A549 (cell line): Measurements from ENCODE around the gene LIMD2. TPM values are rescaled to one million over a fixed set of nuclear protein-coding genes. Genes with fewer than 3 reads are reported as not detected.

Experiments
- polyA plus RNA-seq, 4 experiments: library from polyadenylated mRNA; depleted of rRNA in 3 of 4; stranded (reverse); fragments of >200 nt; fragmentation: RNase III in 1 of 4; extraction: RNeasy Plus Mini Kit Qiagen cat#74134 plus additional on column Dnase treatment in 1 of 4; gene quantifications; 2 replicates in 3 of 4; 3 replicates in 1 of 4; pipeline ENCODE4 v1.2.3, GENCODE V29; 2011 to 2017

The LIMD2 gene
- polyA plus RNA-seq, 2 of the 4 experiments (the other 2 are of a cell fraction): 6.0 to 14.5 TPM

Other genes starting within 250 kb of the LIMD2 start
- gene ACE, start 223.1 kb downstream of the LIMD2 start, polyA plus RNA-seq (2011; rRNA removed): 0.22 and 0.38 TPM in 2 replicates
- gene ACE, start 223.1 kb downstream of the LIMD2 start, polyA plus RNA-seq (2017; fragmentation: RNase III; extraction: RNeasy Plus Mini Kit Qiagen cat#74134 plus additional on column Dnase treatment): 0.31 to 0.52 TPM (median 0.32 TPM) in 3 replicates
- gene KCNH6, start 176.8 kb downstream of the LIMD2 start, polyA plus RNA-seq (2011; rRNA removed): not detected in 2 replicates
- gene KCNH6, start 176.8 kb downstream of the LIMD2 start, polyA plus RNA-seq (2017; fragmentation: RNase III; extraction: RNeasy Plus Mini Kit Qiagen cat#74134 plus additional on column Dnase treatment): not detected in 3 replicates
- gene DCAF7, start 149.6 kb downstream of the LIMD2 start, polyA plus RNA-seq (2011; rRNA removed): 48.7 and 51.4 TPM in 2 replicates
- gene DCAF7, start 149.6 kb downstream of the LIMD2 start, polyA plus RNA-seq (2017; fragmentation: RNase III; extraction: RNeasy Plus Mini Kit Qiagen cat#74134 plus additional on column Dnase treatment): 35.7 to 37.9 TPM (median 35.9 TPM) in 3 replicates
- 38.0 and 49.9 TPM in 2 replicates for gene TACO1, start 99.2 kb downstream of the LIMD2 start, polyA plus RNA-seq (2011; rRNA removed)
- 47.1 to 49.2 TPM (median 49.1 TPM) in 3 replicates for gene TACO1, start 99.2 kb downstream of the LIMD2 start, polyA plus RNA-seq (2017; fragmentation: RNase III; extraction: RNeasy Plus Mini Kit Qiagen cat#74134 plus additional on column Dnase treatment)
- 10.8 and 12.6 TPM in 2 replicates for gene MAP3K3, start 77.7 kb downstream of the LIMD2 start, polyA plus RNA-seq (2011; rRNA removed)
- 10.9 to 12.6 TPM (median 11.2 TPM) in 3 replicates for gene MAP3K3, start 77.7 kb downstream of the LIMD2 start, polyA plus RNA-seq (2017; fragmentation: RNase III; extraction: RNeasy Plus Mini Kit Qiagen cat#74134 plus additional on column Dnase treatment)
- gene STRADA, start 41.7 kb upstream of the LIMD2 start, polyA plus RNA-seq (2011; rRNA removed): 33.0 and 42.7 TPM in 2 replicates
- gene STRADA, start 41.7 kb upstream of the LIMD2 start, polyA plus RNA-seq (2017; fragmentation: RNase III; extraction: RNeasy Plus Mini Kit Qiagen cat#74134 plus additional on column Dnase treatment): 26.3 to 30.3 TPM (median 27.5 TPM) in 3 replicates
- 135 and 163 TPM in 2 replicates for gene CCDC47, start 73.5 kb upstream of the LIMD2 start, polyA plus RNA-seq (2011; rRNA removed)
- gene CCDC47, start 73.5 kb upstream of the LIMD2 start, polyA plus RNA-seq (2017; fragmentation: RNase III; extraction: RNeasy Plus Mini Kit Qiagen cat#74134 plus additional on column Dnase treatment): 136 to 141 TPM (median 139 TPM) in 3 replicates
- gene DDX42, start 74.0 kb upstream of the LIMD2 start, polyA plus RNA-seq (2011; rRNA removed): 249 and 262 TPM in 2 replicates
- gene DDX42, start 74.0 kb upstream of the LIMD2 start, polyA plus RNA-seq (2017; fragmentation: RNase III; extraction: RNeasy Plus Mini Kit Qiagen cat#74134 plus additional on column Dnase treatment): 124 to 137 TPM (median 126 TPM) in 3 replicates
- 222 and 303 TPM in 2 replicates for gene PSMC5, start 127.3 kb upstream of the LIMD2 start, polyA plus RNA-seq (2011; rRNA removed)
- 399 to 406 TPM (median 399 TPM) in 3 replicates for gene PSMC5, start 127.3 kb upstream of the LIMD2 start, polyA plus RNA-seq (2017; fragmentation: RNase III; extraction: RNeasy Plus Mini Kit Qiagen cat#74134 plus additional on column Dnase treatment)
- 62.6 and 74.5 TPM in 2 replicates for gene FTSJ3, start 127.5 kb upstream of the LIMD2 start, polyA plus RNA-seq (2011; rRNA removed)
- gene FTSJ3, start 127.5 kb upstream of the LIMD2 start, polyA plus RNA-seq (2017; fragmentation: RNase III; extraction: RNeasy Plus Mini Kit Qiagen cat#74134 plus additional on column Dnase treatment): 95.7 to 104 TPM (median 98.6 TPM) in 3 replicates
- 52.7 and 61.9 TPM in 2 replicates for gene SMARCD2, start 142.6 kb upstream of the LIMD2 start, polyA plus RNA-seq (2011; rRNA removed)
- gene SMARCD2, start 142.6 kb upstream of the LIMD2 start, polyA plus RNA-seq (2017; fragmentation: RNase III; extraction: RNeasy Plus Mini Kit Qiagen cat#74134 plus additional on column Dnase treatment): 37.5 to 40.4 TPM (median 39.8 TPM) in 3 replicates
- not detected in 2 replicates for gene CSH2, start 173.6 kb upstream of the LIMD2 start, polyA plus RNA-seq (2011; rRNA removed)
- not detected in 3 replicates for gene CSH2, start 173.6 kb upstream of the LIMD2 start, polyA plus RNA-seq (2017; fragmentation: RNase III; extraction: RNeasy Plus Mini Kit Qiagen cat#74134 plus additional on column Dnase treatment)
- gene GH2, start 181.8 kb upstream of the LIMD2 start, polyA plus RNA-seq (2011; rRNA removed): not detected in 2 replicates
- gene GH2, start 181.8 kb upstream of the LIMD2 start, polyA plus RNA-seq (2017; fragmentation: RNase III; extraction: RNeasy Plus Mini Kit Qiagen cat#74134 plus additional on column Dnase treatment): not detected in 3 replicates
- not detected in 2 replicates for gene CSH1, start 196.4 kb upstream of the LIMD2 start, polyA plus RNA-seq (2011; rRNA removed)
- not detected in 3 replicates for gene CSH1, start 196.4 kb upstream of the LIMD2 start, polyA plus RNA-seq (2017; fragmentation: RNase III; extraction: RNeasy Plus Mini Kit Qiagen cat#74134 plus additional on column Dnase treatment)
- gene CSHL1, start 211.1 kb upstream of the LIMD2 start, polyA plus RNA-seq (2011; rRNA removed): not detected in 2 replicates
- gene CSHL1, start 211.1 kb upstream of the LIMD2 start, polyA plus RNA-seq (2017; fragmentation: RNase III; extraction: RNeasy Plus Mini Kit Qiagen cat#74134 plus additional on column Dnase treatment): not detected in 3 replicates
- gene GH1, start 218.7 kb upstream of the LIMD2 start, polyA plus RNA-seq (2011; rRNA removed): not detected in 2 replicates
- not detected in 3 replicates for gene GH1, start 218.7 kb upstream of the LIMD2 start, polyA plus RNA-seq (2017; fragmentation: RNase III; extraction: RNeasy Plus Mini Kit Qiagen cat#74134 plus additional on column Dnase treatment)
- gene CD79B, start 232.2 kb upstream of the LIMD2 start, polyA plus RNA-seq (2011; rRNA removed): 0.14 and 0.19 TPM in 2 replicates
- gene CD79B, start 232.2 kb upstream of the LIMD2 start, polyA plus RNA-seq (2017; fragmentation: RNase III; extraction: RNeasy Plus Mini Kit Qiagen cat#74134 plus additional on column Dnase treatment): not detected in 3 replicates